ENCODE results near the gene MIB2. TPM values are rescaled to one million over a fixed set of nuclear protein-coding genes. Genes with fewer than 3 reads are reported as not detected.

MIB2 gene
- total and polyA plus RNA-seq, 4 donors: 35.5 to 80.5 (median 50.8) TPM

DNA sequence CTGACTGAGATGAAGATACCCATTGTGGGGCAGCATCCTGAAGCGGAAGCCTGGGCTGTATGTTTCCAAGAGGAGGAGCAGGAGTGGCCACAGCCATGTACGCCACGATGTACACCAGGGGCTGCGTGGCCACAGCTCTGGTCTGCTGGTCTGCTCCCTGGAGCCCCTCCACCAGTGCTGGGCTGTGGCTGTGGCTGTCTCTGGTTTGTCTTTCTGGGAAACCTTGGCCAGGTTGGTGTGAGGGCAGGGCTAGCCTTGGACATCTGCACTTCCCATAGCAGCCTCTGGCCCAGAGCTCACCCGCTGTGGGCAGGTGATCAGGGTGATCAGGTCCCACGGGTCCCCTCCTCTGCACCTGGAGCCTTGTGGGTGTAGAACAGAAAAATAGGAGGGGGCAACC, 2.6 kb downstream of the MIB2 start:
- TF ChIP-seq, protein P1, sequence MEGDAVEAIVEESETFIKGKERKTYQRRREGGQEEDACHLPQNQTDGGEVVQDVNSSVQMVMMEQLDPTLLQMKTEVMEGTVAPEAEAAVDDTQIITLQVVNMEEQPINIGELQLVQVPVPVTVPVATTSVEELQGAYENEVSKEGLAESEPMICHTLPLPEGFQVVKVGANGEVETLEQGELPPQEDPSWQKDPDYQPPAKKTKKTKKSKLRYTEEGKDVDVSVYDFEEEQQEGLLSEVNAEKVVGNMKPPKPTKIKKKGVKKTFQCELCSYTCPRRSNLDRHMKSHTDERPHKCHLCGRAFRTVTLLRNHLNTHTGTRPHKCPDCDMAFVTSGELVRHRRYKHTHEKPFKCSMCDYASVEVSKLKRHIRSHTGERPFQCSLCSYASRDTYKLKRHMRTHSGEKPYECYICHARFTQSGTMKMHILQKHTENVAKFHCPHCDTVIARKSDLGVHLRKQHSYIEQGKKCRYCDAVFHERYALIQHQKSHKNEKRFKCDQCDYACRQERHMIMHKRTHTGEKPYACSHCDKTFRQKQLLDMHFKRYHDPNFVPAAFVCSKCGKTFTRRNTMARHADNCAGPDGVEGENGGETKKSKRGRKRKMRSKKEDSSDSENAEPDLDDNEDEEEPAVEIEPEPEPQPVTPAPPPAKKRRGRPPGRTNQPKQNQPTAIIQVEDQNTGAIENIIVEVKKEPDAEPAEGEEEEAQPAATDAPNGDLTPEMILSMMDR (IDR thresholded peaks at IDR 0.05; ENCODE audit: control extremely low read depth, extremely low read depth): no peak
- Histone ChIP-seq H3K36me3 (ENCODE audit: control insufficient read depth in 4 of 4, insufficient read depth in 4 of 4, low read length in 4 of 4) (peaks cover 0 to 12% (median 9%) of the 10 kb centered on the region in 4 donors), H3K9me3 (ENCODE audit: control insufficient read depth in 4 of 4, insufficient read depth in 3 of 4, low read length in 3 of 4) (no peaks in the 10 kb centered on the region), H3K27ac (ENCODE audit: low read depth in 1 of 2, low read length in 1 of 2) (no peak overlapping the region), H3K4me1 (ENCODE audit: control insufficient read depth in 5 of 5, insufficient read depth in 5 of 5, low read length in 5 of 5) (peaks cover 0 to 28% (median 13%) of the 10 kb centered on the region in 5 donors), H3K4me3 (no peak overlapping the region), H3K9ac (ENCODE audit: insufficient read depth in 1 of 2, low read length in 2 of 2) (no peak overlapping the region), H3K27me3 (ENCODE audit: control insufficient read depth in 3 of 3, insufficient read depth in 3 of 3, low read length in 2 of 3) (no peaks in the 10 kb centered on the region)
- WGBS, 2 donors: 95% methylated on average over 6 of the region's 6 CpGs
- DNase-seq (no peak), ATAC-seq (ENCODE audit: insufficient read depth, low FRiP score) (no peak)

DNA sequence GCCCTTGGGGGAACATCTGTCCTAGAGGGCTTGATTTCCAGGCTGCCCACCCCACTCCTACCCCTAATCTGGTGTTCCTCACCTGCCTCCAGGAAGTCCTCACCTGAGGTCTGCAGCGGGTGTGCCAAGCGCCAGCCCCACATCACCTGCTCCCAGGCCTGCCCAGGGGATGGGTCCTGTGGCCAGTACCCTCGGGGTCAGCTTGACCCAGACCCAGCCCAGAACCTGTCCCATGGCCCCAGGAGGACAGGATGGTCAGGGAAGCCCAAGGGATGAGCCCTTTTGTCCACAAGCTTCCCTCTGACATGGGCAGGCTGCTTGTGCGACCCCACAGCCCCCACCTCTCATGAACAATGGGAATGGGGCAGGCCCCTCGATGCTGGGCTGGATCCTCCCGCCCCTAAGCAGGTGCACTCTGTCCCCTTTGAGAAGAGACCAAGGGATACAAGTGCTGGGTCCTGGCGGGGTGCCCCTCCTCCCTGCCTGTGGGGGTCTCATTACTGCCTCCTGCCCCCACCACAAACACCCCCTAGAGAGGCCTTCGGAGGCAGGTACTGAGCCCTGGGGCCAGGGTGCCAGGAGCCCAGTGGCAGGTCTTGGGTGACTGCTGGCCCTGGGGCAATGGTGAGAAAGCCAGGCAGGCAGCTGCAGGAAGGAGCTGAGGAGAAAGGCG, 3.2 kb downstream of the MIB2 start:
- ATAC-seq (ENCODE audit: insufficient read depth, low FRiP score) (no peak), DNase-seq (no peak)
- WGBS, 2 donors: 94 to 97% methylated on average over 9 of the region's 9 CpGs
- H3K4me1 ChIP-seq (ENCODE audit: control insufficient read depth in 5 of 5, insufficient read depth in 5 of 5, low read length in 5 of 5): peaks cover 0 to 25% (median 13%) of the 10 kb centered on the region in 5 donors
- TF ChIP-seq, protein P1 (IDR thresholded peaks at IDR 0.05; ENCODE audit: control extremely low read depth, extremely low read depth): no peak
- no peak overlapping the region for H3K27ac ChIP-seq (ENCODE audit: low read depth in 1 of 2, low read length in 1 of 2)
- no peak overlapping the region for H3K9ac ChIP-seq (ENCODE audit: insufficient read depth in 1 of 2, low read length in 2 of 2)
- H3K27me3 ChIP-seq (ENCODE audit: control insufficient read depth in 3 of 3, insufficient read depth in 3 of 3, low read length in 2 of 3): no peaks in the 10 kb centered on the region
- no peak overlapping the region for H3K4me3 ChIP-seq
- H3K9me3 ChIP-seq (ENCODE audit: control insufficient read depth in 4 of 4, insufficient read depth in 3 of 4, low read length in 3 of 4): no peaks in the 10 kb centered on the region
- H3K36me3 ChIP-seq (ENCODE audit: control insufficient read depth in 4 of 4, insufficient read depth in 4 of 4, low read length in 4 of 4): peaks cover 0 to 12% (median 9%) of the 10 kb centered on the region in 4 donors

DNA sequence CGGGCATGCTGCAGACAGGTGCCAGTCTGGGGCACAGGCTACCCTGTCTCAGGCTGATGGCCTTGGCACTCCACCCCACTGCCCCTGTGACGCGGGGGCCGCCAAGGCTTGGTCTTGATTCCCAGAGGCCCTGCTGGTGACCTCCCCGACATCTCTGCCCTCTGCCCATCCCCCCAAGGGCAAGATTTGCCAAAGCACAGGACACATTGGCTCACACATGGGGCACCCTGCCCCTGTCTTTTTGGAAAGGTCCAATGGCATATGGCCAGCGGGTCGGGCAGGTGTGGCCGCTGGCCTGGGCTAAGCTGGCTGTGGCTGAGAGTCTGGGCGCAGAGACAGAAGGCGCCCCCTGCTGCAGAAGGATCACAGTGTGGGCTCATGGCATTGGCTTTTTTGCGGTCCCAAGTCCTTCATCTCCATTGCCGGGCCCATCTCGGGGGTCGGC, 4.6 kb downstream of the MIB2 start:
- 82 to 89% methylated on average over 14 of the region's 14 CpGs for WGBS, 2 donors
- no peak for ATAC-seq (ENCODE audit: insufficient read depth, low FRiP score)
- Histone ChIP-seq H3K9ac (ENCODE audit: insufficient read depth in 1 of 2, low read length in 2 of 2) (no peak overlapping the region), H3K27ac (ENCODE audit: low read depth in 1 of 2, low read length in 1 of 2) (peak overlapping the region in 1 of 2 donors; percentile 14), H3K36me3 (ENCODE audit: control insufficient read depth in 4 of 4, insufficient read depth in 4 of 4, low read length in 4 of 4) (peaks cover 0 to 15% (median 13%) of the 10 kb centered on the region in 4 donors), H3K27me3 (ENCODE audit: control insufficient read depth in 3 of 3, insufficient read depth in 3 of 3, low read length in 2 of 3) (no peaks in the 10 kb centered on the region), H3K4me3 (no peak overlapping the region), H3K4me1 (ENCODE audit: control insufficient read depth in 5 of 5, insufficient read depth in 5 of 5, low read length in 5 of 5) (peaks cover 0 to 19% (median 7%) of the 10 kb centered on the region in 5 donors), H3K9me3 (ENCODE audit: control insufficient read depth in 4 of 4, insufficient read depth in 3 of 4, low read length in 3 of 4) (no peaks in the 10 kb centered on the region)
- TF ChIP-seq, protein P1 (IDR thresholded peaks at IDR 0.05; ENCODE audit: control extremely low read depth, extremely low read depth): no peak
- no peak for DNase-seq
